GM21515 (cell line): ENCODE measurements around the gene CPPED1.
A peak's percentile ranks its signal among the peaks of the same experiment; 100 is the strongest.
"Not testable (repeated sequence)": the region's sequence is repeated elsewhere in the genome, so short reads cannot be mapped to it uniquely, and the experiment has no call there.

Experiments used
- ATAC-seq: cut with Tn5 transposase; IDR thresholded peaks from one replicate; pipeline ENCODE4 v1.9.1; 2021; ENCODE audit not compliant: unreplicated experiment

Gene CPPED1

GRCh38 chr16:12769525-12769924 is 34.2 kb downstream of the CPPED1 start:
- ATAC-seq: no peak

GRCh38 chr16:12767897-12768296 is 35.8 kb downstream of the CPPED1 start:
- ATAC-seq: no peak

- no peak for ATAC-seq
Observed at GRCh38 chr16:12766853-12767252, 36.8 kb downstream of the CPPED1 start.

- not testable (repeated sequence) for ATAC-seq
Observed at GRCh38 chr16:12766208-12766607, 37.5 kb downstream of the CPPED1 start.

GRCh38 chr16:12764813-12765488 is 38.7 kb downstream of the CPPED1 start:
- no peak for ATAC-seq

- ATAC-seq: no peak
Observed at GRCh38 chr16:12763517-12763916, 40.2 kb downstream of the CPPED1 start.

GRCh38 chr16:12760819-12761611 is 42.7 kb downstream of the CPPED1 start:
- ATAC-seq: no peak

- ATAC-seq: no peak
Observed at GRCh38 chr16:12758670-12759558, 44.8 kb downstream of the CPPED1 start.

- no peak for ATAC-seq
Observed at GRCh38 chr16:12758031-12758669, 45.5 kb downstream of the CPPED1 start.

GRCh38 chr16:12757546-12757945 is 46.1 kb downstream of the CPPED1 start:
- no peak for ATAC-seq

- ATAC-seq: no peak
Observed at GRCh38 chr16:12754824-12755543, 48.7 kb downstream of the CPPED1 start.

- no peak for ATAC-seq
Observed at GRCh38 chr16:12753203-12754023, 50.3 kb downstream of the CPPED1 start.

- ATAC-seq: no peak
Observed at GRCh38 chr16:12752159-12752558, 51.5 kb downstream of the CPPED1 start.

GRCh38 chr16:12750554-12750918 is 53.2 kb downstream of the CPPED1 start:
- ATAC-seq: peak; percentile 18

GRCh38 chr16:12749076-12749475 is 54.6 kb downstream of the CPPED1 start:
- ATAC-seq: no peak

GRCh38 chr16:12747827-12748226 is 55.9 kb downstream of the CPPED1 start:
- ATAC-seq: no peak

GRCh38 chr16:12747261-12747660 is 56.4 kb downstream of the CPPED1 start:
- ATAC-seq: no peak

GRCh38 chr16:12744860-12745259 is 58.8 kb downstream of the CPPED1 start:
- no peak for ATAC-seq

- no peak for ATAC-seq
Observed at GRCh38 chr16:12742741-12743140, 60.9 kb downstream of the CPPED1 start.
